Left kidney (tissue), 2 donors: Measurements from ENCODE around the gene MAST2. TPM values are rescaled to one million over a fixed set of nuclear protein-coding genes. Genes with fewer than 3 reads are reported as not detected.
"Not testable (repeated sequence)": the region's sequence is repeated elsewhere in the genome, so short reads cannot be mapped to it uniquely, and the experiment has no call there.

Experiments used
- DNase-seq: peaks from one replicate; pipeline ENCODE4 v3.0.0-alpha.2; 2013
- polyA plus RNA-seq: library from polyadenylated mRNA; unstranded; fragments of 120-200 nt; gene quantifications from one replicate; pipeline ENCODE4 v1.2.1, GENCODE V29; 2013; ENCODE audit not compliant: insufficient read length

Gene MAST2
- polyA plus RNA-seq, 1 donor, result 41.3 TPM

DNA sequence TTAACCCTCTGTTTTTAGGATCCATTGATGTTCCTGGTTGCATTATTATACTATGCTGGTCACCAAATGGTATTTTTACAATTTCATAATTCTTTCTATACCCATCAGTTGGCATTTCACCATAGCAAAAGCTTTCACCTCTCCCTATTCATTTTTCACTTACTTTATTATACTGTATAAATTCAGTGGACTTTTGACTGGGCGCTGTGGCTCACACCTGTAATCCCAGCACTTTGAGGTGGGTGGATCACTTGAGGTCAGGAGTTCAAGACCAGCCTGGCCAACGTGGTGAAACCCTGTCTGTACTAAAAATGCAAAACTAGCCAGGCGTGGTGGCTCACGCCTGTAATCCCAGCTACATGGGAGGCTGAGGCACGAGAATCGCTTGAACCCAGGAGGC, 128.8 kb downstream of the MAST2 start:
- not testable (repeated sequence) for DNase-seq

- no peak for DNase-seq
Observed at GRCh38 chr1:45934947-45935346, 131.5 kb downstream of the MAST2 start.

GRCh38 chr1:45938029-45938428, 134.6 kb downstream of the MAST2 start:
- DNase-seq, result no peak

DNA sequence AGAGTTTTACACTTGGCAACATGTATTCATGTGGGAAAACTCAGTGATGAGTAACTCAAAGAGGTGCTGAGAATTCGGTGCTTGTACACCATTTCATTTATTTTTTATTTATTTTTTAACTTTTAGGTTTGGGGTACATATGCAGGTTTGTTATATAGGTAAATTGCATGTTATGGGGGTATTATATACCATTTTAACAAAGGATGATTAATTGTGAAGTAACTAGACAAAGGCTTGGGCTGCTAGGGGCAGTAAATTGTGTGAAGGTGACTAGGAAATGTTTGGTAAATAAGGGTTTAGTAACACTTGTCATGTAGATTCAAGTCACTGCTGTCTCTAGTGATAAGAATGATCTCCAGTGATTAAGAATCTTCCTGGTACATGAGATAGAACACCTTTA, 139.0 kb downstream of the MAST2 start:
- no peak for DNase-seq

DNA sequence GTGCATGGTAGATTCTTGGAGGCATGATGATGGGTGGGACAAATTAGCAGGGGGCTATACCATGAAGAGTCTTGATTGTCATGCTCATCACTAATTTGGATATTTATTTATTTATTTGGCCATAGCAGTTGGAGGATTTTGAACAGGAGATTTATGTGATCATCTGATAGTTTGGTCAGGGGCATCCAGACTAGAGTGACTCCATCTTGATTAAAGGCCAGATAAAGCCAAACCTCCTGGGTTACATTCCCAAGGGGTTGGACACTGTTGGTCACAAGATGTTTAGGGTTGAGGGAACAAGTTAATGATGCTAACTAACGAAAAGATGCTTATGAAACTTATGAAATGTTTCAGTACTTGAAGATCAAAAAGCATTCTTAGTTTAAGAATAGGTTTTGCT, 139.8 kb downstream of the MAST2 start:
- no peak for DNase-seq

- no peak for DNase-seq
Observed at GRCh38 chr1:45945426-45945825, 142.0 kb downstream of the MAST2 start.

DNA sequence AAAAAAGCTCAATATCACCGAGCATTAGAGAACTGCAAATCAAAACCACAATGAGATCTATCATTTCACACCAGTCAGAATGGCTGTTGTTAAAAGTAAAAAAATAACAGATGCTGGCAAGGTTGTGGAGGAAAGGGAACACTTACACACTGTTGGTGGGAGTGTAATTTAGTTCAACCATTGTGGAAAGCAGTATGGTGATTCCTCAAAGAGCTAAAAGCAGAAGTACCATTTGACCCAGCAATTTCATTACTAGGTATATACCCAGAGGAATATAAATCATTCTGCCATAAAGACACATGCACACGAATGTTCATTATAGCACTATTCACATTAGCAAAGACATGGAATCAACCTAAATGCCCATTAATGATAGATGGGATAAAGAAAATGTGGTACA, 146.1 kb downstream of the MAST2 start:
- not testable (repeated sequence) for DNase-seq

GRCh38 chr1:45952072-45952471, 148.7 kb downstream of the MAST2 start:
- no peak for DNase-seq

DNA sequence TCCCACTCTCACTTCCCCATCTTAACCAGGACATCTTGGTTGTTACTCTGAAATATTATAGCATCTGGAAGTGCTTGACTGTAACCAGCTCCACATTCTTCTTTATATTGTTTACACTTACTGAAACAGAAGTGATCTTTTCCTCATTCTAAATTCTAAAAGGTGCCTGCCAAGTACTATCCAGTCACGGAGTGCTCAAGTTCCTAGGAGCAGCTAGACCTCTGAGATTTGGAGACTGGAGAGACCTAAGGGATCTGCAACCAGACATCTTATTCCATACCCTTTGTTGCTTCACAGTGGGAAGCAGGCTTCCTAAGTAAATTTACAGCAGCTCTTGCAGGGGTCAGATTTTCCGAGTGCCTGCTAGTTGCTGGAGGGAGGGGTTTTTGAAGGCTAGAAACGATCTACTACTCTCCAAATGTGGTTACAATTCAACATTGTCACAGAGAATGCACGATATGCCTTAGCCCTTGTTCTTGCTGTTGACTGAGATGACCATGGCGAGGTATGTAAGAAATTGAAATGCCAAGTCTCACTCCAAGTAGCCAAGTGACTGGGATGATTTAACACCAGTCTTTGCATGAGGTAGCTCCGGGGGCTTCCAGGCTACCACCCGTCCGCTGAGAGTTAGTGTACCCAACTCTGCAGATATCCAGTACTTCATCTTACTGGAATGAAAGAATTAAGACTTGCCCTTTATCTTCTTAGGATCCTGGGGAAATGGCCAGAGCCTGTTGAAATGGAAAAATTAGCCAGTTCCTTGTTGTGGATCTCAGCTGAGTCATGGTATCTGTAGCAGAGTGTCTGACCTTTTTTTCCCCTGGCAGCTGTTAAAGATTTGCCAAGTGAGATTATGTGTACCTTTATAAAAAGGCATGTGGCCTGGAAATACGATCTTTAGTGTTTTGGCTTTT, 150.8 kb downstream of the MAST2 start:
- no peak for DNase-seq

GRCh38 chr1:45957684-45958083, 154.3 kb downstream of the MAST2 start:
- DNase-seq, result no peak

GRCh38 chr1:45958317-45958716, 154.9 kb downstream of the MAST2 start:
- DNase-seq, result no peak

GRCh38 chr1:45960930-45961715, 157.7 kb downstream of the MAST2 start:
- DNase-seq, result no peak

- DNase-seq, result not testable (repeated sequence)
Observed at GRCh38 chr1:45961936-45962335, 158.5 kb downstream of the MAST2 start.

- no peak for DNase-seq
Observed at GRCh38 chr1:45968941-45969666, 165.7 kb downstream of the MAST2 start.

DNA sequence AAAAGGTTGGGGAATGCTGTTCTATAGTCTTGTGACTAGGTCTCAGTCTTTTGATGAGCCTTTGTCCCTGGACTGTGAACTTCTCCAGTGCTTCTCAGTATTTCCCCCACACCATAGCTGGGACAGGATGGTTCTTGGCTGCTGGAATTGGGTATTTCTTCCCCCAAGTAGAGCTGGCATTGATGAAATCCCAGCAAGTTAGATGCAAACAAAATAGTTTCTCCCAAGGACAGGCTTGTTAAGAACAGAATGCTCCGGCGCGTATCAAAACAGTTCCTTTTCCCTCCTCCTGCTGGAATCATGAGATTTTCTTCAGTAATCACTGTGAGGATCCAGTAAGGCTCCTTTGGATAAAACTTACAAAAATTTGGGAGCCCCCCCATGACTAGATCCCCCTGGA, 166.5 kb downstream of the MAST2 start:
- no peak for DNase-seq

- DNase-seq, result no peak
Observed at GRCh38 chr1:45971335-45971734, 167.9 kb downstream of the MAST2 start.

GRCh38 chr1:45971922-45972531, 168.6 kb downstream of the MAST2 start:
- DNase-seq, result no peak

DNA sequence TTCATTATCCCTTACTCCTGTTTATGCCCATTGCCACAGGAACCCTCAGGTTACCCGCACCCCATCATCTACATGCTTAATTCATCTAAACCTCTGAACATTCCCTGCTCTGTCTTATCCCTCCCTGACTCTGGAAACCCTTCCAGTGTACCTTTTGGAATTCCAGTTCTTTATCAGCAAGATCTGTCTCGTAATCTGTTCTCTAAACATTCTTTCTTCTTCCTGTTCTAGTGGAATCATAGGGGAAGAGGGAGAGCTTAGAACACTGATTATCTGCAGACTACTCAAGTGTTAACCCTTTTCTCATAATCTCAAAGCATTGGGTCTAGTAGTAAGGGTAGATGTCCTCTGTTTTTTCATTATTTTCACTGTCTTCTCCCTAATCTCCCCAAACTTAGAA, 169.2 kb downstream of the MAST2 start:
- DNase-seq, result no peak

DNA sequence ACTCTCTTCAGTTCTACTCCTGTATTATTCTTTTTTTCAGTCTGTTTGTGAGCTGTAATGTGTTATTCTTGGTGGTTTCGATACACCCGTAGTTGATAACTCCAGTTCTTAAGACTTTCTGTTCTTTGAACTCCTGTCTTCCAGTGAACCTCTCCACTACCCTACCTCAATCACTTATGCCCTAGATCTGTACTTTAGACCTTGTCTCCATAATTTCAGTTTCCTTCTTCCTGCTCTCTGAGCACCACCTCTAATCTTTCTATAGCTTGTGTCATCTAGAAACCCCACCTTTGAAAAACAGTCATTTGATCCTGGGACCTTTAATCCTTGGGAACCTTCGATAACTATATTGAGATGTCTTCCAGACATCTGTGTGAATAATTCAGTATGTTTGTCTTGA, 169.7 kb downstream of the MAST2 start:
- DNase-seq, result no peak

DNA sequence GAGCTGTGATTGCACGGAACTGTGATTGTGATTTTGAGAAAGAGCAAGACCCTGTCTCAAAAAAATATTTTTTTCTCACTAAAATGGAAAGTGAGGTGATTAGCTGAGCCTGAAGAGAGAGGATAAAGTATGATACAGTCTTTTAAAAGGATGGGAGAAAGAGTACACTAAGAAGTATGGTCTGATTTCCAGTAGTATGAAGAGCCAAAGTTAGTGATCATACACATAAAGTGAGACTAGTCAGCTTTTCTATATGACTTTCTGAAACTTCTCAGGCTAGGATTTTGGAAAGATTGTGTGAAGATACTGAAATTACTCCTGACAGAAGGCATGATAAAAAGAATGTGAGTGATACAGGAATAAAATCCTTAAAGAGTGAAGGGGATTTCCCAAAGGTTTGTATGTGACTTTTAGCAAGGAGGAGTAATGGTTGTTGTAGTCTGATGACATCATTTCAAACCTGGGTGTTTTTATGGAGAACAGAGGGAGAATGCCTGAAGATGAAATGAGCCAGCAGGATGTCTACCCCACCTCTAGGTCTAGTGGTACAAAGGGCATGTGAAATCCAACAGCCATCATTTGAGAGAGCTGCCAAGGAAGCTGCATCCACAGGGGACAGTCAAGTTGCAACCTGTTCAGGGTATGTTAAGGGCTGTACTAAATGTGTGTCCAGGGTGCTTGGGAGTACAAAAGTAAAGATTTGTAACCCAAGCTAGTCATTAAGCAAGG, 171.3 kb downstream of the MAST2 start:
- DNase-seq, result no peak

DNA sequence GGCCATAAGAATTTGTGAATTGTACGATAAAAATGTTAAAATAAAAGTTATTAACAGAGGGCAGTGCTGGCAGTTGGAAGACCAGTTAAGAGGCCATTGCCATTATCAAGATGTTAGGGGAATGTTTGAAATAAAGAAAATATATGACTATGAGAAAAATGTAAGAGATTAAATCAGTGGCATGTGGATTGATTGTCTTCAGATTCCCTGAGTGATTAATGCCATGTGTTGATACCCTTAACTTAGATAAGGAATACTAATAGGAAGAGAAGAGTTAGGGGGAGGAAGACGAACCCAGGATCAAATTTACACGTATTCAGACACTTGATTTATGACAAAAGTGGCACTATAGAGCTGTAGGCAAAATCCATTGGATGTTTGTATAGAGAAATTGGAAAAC, 173.2 kb downstream of the MAST2 start:
- no peak for DNase-seq
